NCI-H526 (cell line): Measurements from ENCODE around the gene ISLR2.

Source experiments
- DNase-seq, 2 experiments: peaks; one replicate each; lab custom pipeline; 2025; lab: John Stamatoyannopoulos, UW

ISLR2 gene

GRCh38 chr15:74176262-74177214 lies 46.2 kb downstream of the ISLR2 start:
- no peak for DNase-seq

- no peak for DNase-seq
Observed at GRCh38 chr15:74178326-74179100, 48.1 kb downstream of the ISLR2 start.

- no peak for DNase-seq
Observed at GRCh38 chr15:74179101-74179841, 48.9 kb downstream of the ISLR2 start.

- no peak for DNase-seq
Observed at GRCh38 chr15:74179983-74180880, 49.8 kb downstream of the ISLR2 start.

GRCh38 chr15:74180881-74181602 lies 50.7 kb downstream of the ISLR2 start:
- no peak for DNase-seq

- no peak for DNase-seq
Observed at GRCh38 chr15:74182131-74182530, 51.7 kb downstream of the ISLR2 start.

- no peak for DNase-seq
Observed at GRCh38 chr15:74184582-74185091, 54.3 kb downstream of the ISLR2 start.

- DNase-seq: no peak
Observed at GRCh38 chr15:74185710-74186348, 55.4 kb downstream of the ISLR2 start.
